Immature natural killer cell (primary cell): ENCODE results near the gene THBS3. TPM values are rescaled to one million over a fixed set of nuclear protein-coding genes. Genes with fewer than 3 reads are reported as not detected.
"Not testable (repeated sequence)": the region's sequence is repeated elsewhere in the genome, so short reads cannot be mapped to it uniquely, and the experiment has no call there.

Source experiments
- DNase-seq, 3 donors: peaks; one replicate each; pipeline ENCODE4 v3.0.0; 2022; ENCODE audit warnings: mixed read lengths in 1 of 3
- H3K27ac Mint-ChIP-seq, 6 donors: one replicate each; pipeline ENCODE4 v1.8.0; 2020; ENCODE audit warnings: mixed read lengths in 6 of 6, mild to moderate bottlenecking in 5 of 6, inconsistent platforms in 4 of 6, moderate library complexity in 3 of 6
- H3K27me3 Mint-ChIP-seq, 3 donors: one replicate each; pipeline ENCODE4 v1.8.0; 2020 to 2021; ENCODE audit warnings: low read depth in 3 of 3, mild to moderate bottlenecking in 3 of 3, mixed read lengths in 3 of 3, moderate library complexity in 3 of 3, inconsistent platforms in 1 of 3
- H3K36me3 Mint-ChIP-seq, 3 donors: one replicate each; pipeline ENCODE4 v1.8.0; 2020; ENCODE audit warnings: mixed read lengths in 3 of 3, inconsistent platforms in 2 of 3, mild to moderate bottlenecking in 2 of 3
- H3K4me1 Mint-ChIP-seq, 2 donors: one replicate each; pipeline ENCODE4 v1.8.0; 2020; ENCODE audit warnings: inconsistent platforms in 2 of 2, mild to moderate bottlenecking in 2 of 2, mixed read lengths in 2 of 2, moderate library complexity in 1 of 2
- H3K4me3 Mint-ChIP-seq, 5 donors: one replicate each; pipeline ENCODE4 v1.8.0; 2020; ENCODE audit warnings: mild to moderate bottlenecking in 5 of 5, mixed read lengths in 5 of 5, inconsistent platforms in 3 of 5, moderate library complexity in 3 of 5
- H3K9me3 Mint-ChIP-seq, 6 donors: one replicate each; pipeline ENCODE4 v1.8.0; 2020; ENCODE audit warnings: mild to moderate bottlenecking in 6 of 6, mixed read lengths in 6 of 6, inconsistent platforms in 4 of 6, moderate library complexity in 3 of 6
- polyA plus RNA-seq, 3 donors: library from polyadenylated mRNA; unstranded; fragments of 300-500 nt; fragmentation: Illumina TruSeq; gene quantifications; one replicate each; pipeline ENCODE4 v1.2.3, GENCODE V29; 2021

The THBS3 gene
- polyA plus RNA-seq, 3 donors from 2014 or later = 1.3 to 1.8 TPM; not detected in 1

- H3K36me3 Mint-ChIP-seq, H3K9me3 Mint-ChIP-seq, DNase-seq, H3K4me3 Mint-ChIP-seq: not testable (repeated sequence)
- Mint-ChIP-seq H3K27ac (peak overlapping the region in 2 of 6 donors; percentile 76 to 99), H3K27me3 (peaks cover 14 to 27% (median 19%) of the 10 kb centered on the region in 3 donors), H3K4me1 (peaks cover 25 to 31% of the 10 kb centered on the region in 2 donors)
These were observed 39.1 kb upstream of the THBS3 start for GRCh38 chr1:155246796-155247195.

GRCh38 chr1:155245163-155245524, 37.4 kb upstream of the THBS3 start:
- H3K27ac Mint-ChIP-seq = peak overlapping the region; percentile 93 to 99 (median 97)
- H3K36me3 Mint-ChIP-seq = peaks cover 0 to 4% (median 4%) of the 10 kb centered on the region in 3 donors
- H3K27me3 Mint-ChIP-seq = peaks cover 14 to 27% (median 19%) of the 10 kb centered on the region in 3 donors
- peaks cover 37 to 41% of the 10 kb centered on the region in 2 donors for H3K4me1 Mint-ChIP-seq
- peaks cover 0 to 6% (median 2%) of the 10 kb centered on the region in 6 donors for H3K9me3 Mint-ChIP-seq
- H3K4me3 Mint-ChIP-seq = peak overlapping the region; percentile 84 to 93 (median 88)
- no peak for DNase-seq

DNA sequence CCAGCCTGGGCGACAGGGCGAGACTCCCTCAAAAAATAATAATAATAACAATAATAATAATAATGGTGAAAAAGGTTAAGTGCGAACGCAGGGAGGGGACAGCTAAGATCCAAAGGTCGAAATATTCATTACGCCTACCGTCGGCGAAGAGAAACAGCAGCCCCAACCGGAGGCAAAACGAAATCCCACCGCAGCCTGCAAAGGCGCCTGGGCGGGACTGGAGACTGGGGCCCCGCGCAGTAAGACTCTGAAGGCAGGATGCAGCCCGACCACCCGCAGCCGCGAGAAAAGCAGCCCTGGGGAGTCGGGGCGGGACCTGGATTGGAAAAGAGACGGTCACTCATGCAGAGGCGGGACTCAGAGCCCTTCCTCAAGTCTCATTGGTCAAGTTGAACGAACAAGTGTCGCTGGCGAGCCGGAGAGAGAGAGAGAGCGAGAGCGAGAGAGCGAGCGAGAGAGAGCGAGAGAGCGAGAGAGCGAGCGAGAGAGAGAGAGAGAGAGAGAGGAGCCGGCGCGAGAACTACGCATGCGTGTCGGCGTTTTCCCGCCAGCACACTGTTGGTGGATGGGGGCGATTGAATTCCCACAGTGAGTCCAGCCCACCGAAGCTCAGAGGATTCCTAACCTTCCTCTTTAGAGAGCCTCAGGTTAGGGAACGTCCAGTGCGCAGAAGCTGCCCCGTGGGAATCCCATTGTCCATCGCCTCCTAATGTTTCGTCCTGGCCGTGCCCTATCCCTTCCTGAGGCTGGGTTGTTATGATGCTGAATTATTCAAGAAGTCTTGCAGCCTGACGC, 36.9 kb upstream of the THBS3 start:
- Mint-ChIP-seq H3K4me3 (peak overlapping the region; percentile 84 to 93 (median 88)), H3K4me1 (peaks cover 39 to 45% of the 10 kb centered on the region in 2 donors), H3K9me3 (peaks cover 0 to 6% (median 2%) of the 10 kb centered on the region in 6 donors), H3K27ac (peak overlapping the region; percentile 93 to 99 (median 97)), H3K36me3 (peaks cover 0 to 4% (median 4%) of the 10 kb centered on the region in 3 donors), H3K27me3 (peaks cover 14 to 27% (median 19%) of the 10 kb centered on the region in 3 donors)
- DNase-seq = peak; percentile 97 to 99 (median 98)

DNA sequence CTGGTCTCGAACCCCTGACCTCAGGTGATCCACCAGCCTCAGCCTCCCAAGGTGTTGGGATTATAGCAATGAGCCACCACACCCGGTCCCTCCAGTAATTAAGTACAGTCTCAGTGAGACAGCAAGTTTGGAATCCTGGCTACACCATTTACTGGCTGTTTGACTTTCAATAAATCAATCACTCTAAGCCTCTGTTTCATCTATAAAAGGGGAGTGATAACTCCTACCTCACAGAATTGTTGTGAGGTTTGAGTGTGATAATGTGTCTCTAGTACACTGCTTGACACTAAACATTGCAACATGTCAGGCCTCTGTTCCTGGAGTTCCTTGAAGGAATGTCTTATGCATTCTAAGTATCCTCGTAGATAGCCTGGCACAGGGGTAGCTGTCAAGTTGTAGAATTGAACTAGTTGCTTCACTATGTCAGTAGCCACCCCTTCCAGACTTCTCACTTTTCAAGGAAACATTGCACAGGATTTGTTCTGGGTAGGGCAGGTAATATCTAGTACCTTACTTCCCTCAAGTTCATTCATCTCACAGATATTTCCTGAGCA, 35.2 kb upstream of the THBS3 start:
- peak overlapping the region in 5 of 6 donors; percentile 12 to 99 (median 73) for H3K27ac Mint-ChIP-seq
- H3K9me3 Mint-ChIP-seq = peaks cover 0 to 6% (median 2%) of the 10 kb centered on the region in 6 donors
- peak overlapping the region; percentile 52 to 86 (median 66) for H3K4me3 Mint-ChIP-seq
- peaks cover 41 to 45% of the 10 kb centered on the region in 2 donors for H3K4me1 Mint-ChIP-seq
- peaks cover 0 to 10% (median 4%) of the 10 kb centered on the region in 3 donors for H3K36me3 Mint-ChIP-seq
- no peak for DNase-seq
- H3K27me3 Mint-ChIP-seq = peaks cover 12 to 27% (median 19%) of the 10 kb centered on the region in 3 donors

DNA sequence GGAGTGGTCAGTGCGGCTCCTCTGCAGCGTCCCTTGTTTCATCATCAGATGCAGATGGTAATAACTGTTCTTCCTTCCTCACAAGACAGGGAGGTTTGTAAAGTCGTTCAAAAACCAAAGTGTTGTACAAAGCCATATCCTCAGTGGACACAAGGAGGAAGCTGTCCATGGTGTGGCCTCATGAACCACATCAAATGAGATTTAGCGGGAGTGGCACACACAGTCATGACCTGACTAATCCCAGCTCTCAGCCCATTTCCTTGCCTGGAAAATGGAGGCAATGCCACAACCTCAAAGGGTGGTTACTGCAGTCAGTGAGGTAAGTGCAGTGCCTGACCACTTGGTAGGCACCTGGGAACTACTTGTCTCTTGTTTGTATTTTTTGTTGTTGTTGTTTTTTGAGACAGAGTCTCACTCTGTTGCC, 34.2 kb upstream of the THBS3 start:
- no peak for DNase-seq
- Mint-ChIP-seq H3K27ac (peak overlapping the region; percentile 60 to 96 (median 87)), H3K4me1 (peaks cover 41 to 45% of the 10 kb centered on the region in 2 donors), H3K9me3 (peaks cover 0 to 6% (median 2%) of the 10 kb centered on the region in 6 donors), H3K4me3 (peak overlapping the region in 3 of 5 donors; percentile 38 to 91 (median 86)), H3K27me3 (peaks cover 12 to 27% (median 19%) of the 10 kb centered on the region in 3 donors), H3K36me3 (peaks cover under 1 to 16% (median 5%) of the 10 kb centered on the region in 3 donors)

DNA sequence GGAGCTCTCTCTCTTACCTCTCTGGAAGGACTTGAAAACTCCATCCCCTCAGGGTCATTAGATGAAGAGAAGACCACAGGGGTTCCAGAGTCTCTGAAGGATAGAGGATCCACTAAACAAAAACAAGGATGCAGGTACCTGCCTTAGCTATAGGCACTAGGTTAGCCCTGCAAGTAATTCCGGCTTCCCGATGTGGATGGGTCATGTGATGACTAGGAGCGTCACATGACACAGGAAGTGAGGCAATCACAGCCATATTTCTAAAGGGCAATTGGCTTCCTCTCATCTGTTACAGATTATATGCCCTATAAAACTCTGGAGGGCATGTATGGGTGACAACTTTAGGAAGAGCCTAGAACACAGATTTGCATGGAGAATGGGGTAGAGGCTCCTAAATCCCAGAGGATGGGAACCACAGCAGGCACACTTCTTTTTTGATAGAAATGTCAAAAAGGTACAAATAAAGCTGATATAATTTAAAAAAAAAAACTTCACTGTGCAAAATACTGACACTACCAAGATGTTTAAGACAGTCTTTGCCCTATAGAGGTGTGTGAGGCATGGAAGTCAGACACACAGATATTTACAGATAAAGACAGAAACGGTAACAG, 33.5 kb upstream of the THBS3 start:
- Mint-ChIP-seq H3K4me1 (peaks cover 41 to 45% of the 10 kb centered on the region in 2 donors), H3K36me3 (peaks cover 4 to 22% (median 11%) of the 10 kb centered on the region in 3 donors), H3K9me3 (peaks cover 0 to 6% (median 2%) of the 10 kb centered on the region in 6 donors), H3K27me3 (peaks cover 12 to 26% (median 16%) of the 10 kb centered on the region in 3 donors), H3K27ac (peak overlapping the region; percentile 75 to 96 (median 90)), H3K4me3 (peak overlapping the region; percentile 86 to 94 (median 91))
- peak; percentile 70 to 74 (median 72) for DNase-seq

GRCh38 chr1:155236451-155236850, 28.8 kb upstream of the THBS3 start:
- Mint-ChIP-seq H3K27ac (peak overlapping the region in 1 of 6 donors; percentile 36), H3K4me1 (peaks cover 18 to 20% of the 10 kb centered on the region in 2 donors), H3K4me3 (no peak overlapping the region), H3K9me3 (no peaks in the 10 kb centered on the region), H3K27me3 (peaks cover 0 to 2% (median 0%) of the 10 kb centered on the region in 3 donors), H3K36me3 (peaks cover 9 to 26% (median 12%) of the 10 kb centered on the region in 3 donors)
- no peak for DNase-seq

DNA sequence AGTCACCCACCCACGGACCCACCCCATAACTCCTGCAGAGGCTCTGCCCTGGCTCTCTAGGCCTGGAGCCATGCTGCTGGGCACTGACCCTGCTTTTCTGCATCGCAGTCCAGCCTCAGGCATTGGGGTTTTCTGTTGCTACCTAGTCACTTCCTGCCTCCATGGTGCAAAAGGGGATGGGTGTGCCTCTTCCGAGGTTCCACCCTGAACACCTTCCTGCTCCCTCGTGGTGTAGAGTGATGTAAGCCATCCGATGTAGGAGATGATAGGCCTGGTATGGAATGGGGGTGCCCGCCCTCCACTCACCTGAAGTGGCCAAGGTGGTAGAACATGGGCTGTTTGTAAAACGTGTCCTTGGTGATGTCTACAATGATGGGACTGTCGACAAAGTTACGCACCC, 27.7 kb upstream of the THBS3 start:
- not testable (repeated sequence) for H3K4me3 Mint-ChIP-seq, H3K27ac Mint-ChIP-seq, H3K4me1 Mint-ChIP-seq, DNase-seq, H3K27me3 Mint-ChIP-seq, H3K9me3 Mint-ChIP-seq
- H3K36me3 Mint-ChIP-seq = peaks cover 9 to 26% (median 12%) of the 10 kb centered on the region in 3 donors

GRCh38 chr1:155233502-155233901, 25.8 kb upstream of the THBS3 start:
- not testable (repeated sequence) for H3K27ac Mint-ChIP-seq, H3K27me3 Mint-ChIP-seq, H3K4me1 Mint-ChIP-seq, H3K4me3 Mint-ChIP-seq, H3K9me3 Mint-ChIP-seq, DNase-seq
- H3K36me3 Mint-ChIP-seq = peaks cover 9 to 22% (median 12%) of the 10 kb centered on the region in 3 donors

- H3K36me3 Mint-ChIP-seq = peaks cover 9 to 17% (median 12%) of the 10 kb centered on the region in 3 donors
- H3K4me1 Mint-ChIP-seq, H3K4me3 Mint-ChIP-seq, H3K9me3 Mint-ChIP-seq, DNase-seq, H3K27me3 Mint-ChIP-seq, H3K27ac Mint-ChIP-seq: not testable (repeated sequence)
These were observed 24.6 kb upstream of the THBS3 start for GRCh38 chr1:155232001-155232978.

DNA sequence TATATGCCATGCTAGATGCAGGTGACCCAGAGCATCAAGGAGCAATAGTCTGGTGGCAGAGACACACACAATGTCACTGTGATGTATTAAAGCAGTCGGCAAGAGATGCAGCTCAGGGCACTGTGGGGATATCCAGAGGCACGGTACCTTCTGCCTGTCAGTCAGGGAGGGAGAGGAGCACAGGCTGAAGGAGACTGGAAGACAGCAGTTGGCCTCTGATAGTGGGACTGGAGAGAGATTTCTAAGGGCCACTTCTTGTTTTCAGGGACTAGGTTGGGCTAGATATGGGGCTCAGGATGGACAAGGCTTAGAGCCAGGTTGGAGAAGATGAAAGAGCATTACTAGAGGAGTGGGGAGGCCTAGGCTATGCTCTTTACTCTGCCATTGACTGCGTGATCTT, 23.6 kb upstream of the THBS3 start:
- not testable (repeated sequence) for H3K4me3 Mint-ChIP-seq

GRCh38 chr1:155228096-155228427, 20.4 kb upstream of the THBS3 start:
- H3K4me1 Mint-ChIP-seq = peaks cover 23 to 25% of the 10 kb centered on the region in 2 donors
- H3K9me3 Mint-ChIP-seq = no peaks in the 10 kb centered on the region
- H3K27me3 Mint-ChIP-seq = peaks cover 7 to 14% (median 12%) of the 10 kb centered on the region in 3 donors
- H3K4me3 Mint-ChIP-seq = peak overlapping the region; percentile 76 to 92 (median 87)
- H3K36me3 Mint-ChIP-seq = no peaks in the 10 kb centered on the region
- peak overlapping the region; percentile 84 to 95 (median 92) for H3K27ac Mint-ChIP-seq
- no peak for DNase-seq

More for the DNA sequence above, 23.6 kb upstream of the THBS3 start:
- Mint-ChIP-seq H3K4me1 (peaks cover 18 to 20% of the 10 kb centered on the region in 2 donors), H3K27ac (peak overlapping the region in 1 of 6 donors; percentile 5), H3K27me3 (peaks cover 7 to 13% (median 10%) of the 10 kb centered on the region in 3 donors)
- not testable (repeated sequence) for H3K9me3 Mint-ChIP-seq, H3K36me3 Mint-ChIP-seq, DNase-seq
